Stimulated activated CD4-positive, alpha-beta T cell treated with anti-CD3 and anti-CD28 coated beads, Interleukin-1b, Interleukin-23, amount 100 ng/mL, for 24 hours (primary cell): ENCODE data around the gene ORMDL3.
A peak's percentile ranks its signal among the peaks of the same experiment; 100 is the strongest.
"Not testable (repeated sequence)": the region's sequence is repeated elsewhere in the genome, so short reads cannot be mapped to it uniquely, and the experiment has no call there.

Experiments
- DNase-seq, 4 experiments: peaks; one replicate each; pipeline ENCODE4 v3.0.0-alpha.2; 2020; ENCODE audit warnings: low read depth in 4 of 4, low spot score in 1 of 4

The ORMDL3 gene

GRCh38 chr17:39925282-39926134 lies 1.9 kb downstream of the ORMDL3 start:
- no peak for DNase-seq

- DNase-seq: no peak
These were observed 2.7 kb downstream of the ORMDL3 start for GRCh38 chr17:39924691-39925055.

GRCh38 chr17:39923836-39924690 lies 3.3 kb downstream of the ORMDL3 start:
- no peak for DNase-seq

GRCh38 chr17:39923230-39923629 lies 4.2 kb downstream of the ORMDL3 start:
- no peak for DNase-seq

GRCh38 chr17:39922006-39922405 lies 5.4 kb downstream of the ORMDL3 start:
- no peak for DNase-seq

GRCh38 chr17:39921323-39921722 lies 6.1 kb downstream of the ORMDL3 start:
- peak in 1 of 4 experiments; percentile 17 for DNase-seq

GRCh38 chr17:39920218-39921210 lies 6.9 kb downstream of the ORMDL3 start:
- DNase-seq: peak in 2 of 4 experiments; percentile 48 to 49

- no peak for DNase-seq
These were observed 8.2 kb downstream of the ORMDL3 start for GRCh38 chr17:39919087-39919683.

- DNase-seq: no peak
These were observed 10.5 kb downstream of the ORMDL3 start for GRCh38 chr17:39916918-39917317.

- no peak for DNase-seq
These were observed 11.8 kb downstream of the ORMDL3 start for GRCh38 chr17:39915559-39915958.

GRCh38 chr17:39913989-39914388 lies 13.4 kb downstream of the ORMDL3 start:
- no peak for DNase-seq

GRCh38 chr17:39908789-39909352 lies 18.5 kb downstream of the ORMDL3 start:
- no peak for DNase-seq

GRCh38 chr17:39904990-39905288 lies 22.5 kb downstream of the ORMDL3 start:
- DNase-seq: no peak

GRCh38 chr17:39903158-39903884 lies 24.1 kb downstream of the ORMDL3 start:
- DNase-seq: no peak

- DNase-seq: not testable (repeated sequence)
These were observed 25.4 kb downstream of the ORMDL3 start for GRCh38 chr17:39902027-39902426.

GRCh38 chr17:39899215-39899614 lies 28.2 kb downstream of the ORMDL3 start:
- no peak for DNase-seq

- no peak for DNase-seq
These were observed 29.3 kb downstream of the ORMDL3 start for GRCh38 chr17:39898088-39898487.

- no peak for DNase-seq
These were observed 32.6 kb downstream of the ORMDL3 start for GRCh38 chr17:39894681-39895376.

GRCh38 chr17:39889200-39889599 lies 38.2 kb downstream of the ORMDL3 start:
- DNase-seq: no peak
